B cell (primary cell): ENCODE results near the gene SYT14. TPM values are rescaled to one million over a fixed set of nuclear protein-coding genes. Genes with fewer than 3 reads are reported as not detected.

ENCODE experiments used
- ATAC-seq: fragments of 200-7000 bp; cut with Tn5 transposase; one replicate; pipeline ENCODE4 v1.10.0; 2021; ENCODE audit warnings: low read depth, mild to moderate bottlenecking, moderate number of reproducible peaks, moderate library complexity
- CTCF ChIA-PET: fragments of 350-600 bp; sonication (Branson Sonifier 250); formaldehyde crosslinking; loops from one replicate; lab custom pipeline; 2021; ENCODE audit warnings: antibody characterized with exemption, inconsistent platforms; lab: Charles Lee
- POLR2A ChIA-PET: fragments of 350-600 bp; sonication (Branson Sonifier 250); formaldehyde crosslinking; loops from one replicate; lab custom pipeline; 2021; ENCODE audit warnings: antibody characterized with exemption; lab: Charles Lee
- DNase-seq: peaks from one replicate; pipeline ENCODE4 v3.0.0; 2013
- H2AFZ ChIP-seq: 2 replicates; pipeline ENCODE4 v1.6.1; 2012; ENCODE audit warnings: mild to moderate bottlenecking, low read depth, low read length; ENCODE audit not compliant: insufficient read depth, poor library complexity, severe bottlenecking
- H3K27ac ChIP-seq, 2 donors: 1 replicate in 1 of 2; 2 replicates in 1 of 2; pipeline ENCODE4 v1.5.1; 2012 to 2013; ENCODE audit warnings: low read length in 2 of 2, mild to moderate bottlenecking in 2 of 2, moderate library complexity in 1 of 2
- H3K27me3 ChIP-seq, 4 experiments: fragments of 200-600 bp in 1 of 4; sonication (generic) in 1 of 4; replicated peaks in 1 of 4; 1 replicate in 2 of 4; 2 replicates in 2 of 4; pipeline versions ENCODE4 v1.6.1 to v1.7.0; 2013 to 2016; ENCODE audit warnings: low read length in 3 of 4, mild to moderate bottlenecking in 2 of 4, mixed read lengths in 1 of 4, moderate library complexity in 1 of 4; ENCODE audit not compliant: insufficient read depth in 4 of 4, control insufficient read depth in 3 of 4; ENCODE audit errors: control extremely low read depth in 1 of 4
- H3K36me3 ChIP-seq, 2 experiments: replicated peaks in 1 of 2; 1 replicate in 1 of 2; 2 replicates in 1 of 2; pipeline versions ENCODE4 v1.6.1 to v1.7.1; 2013; ENCODE audit warnings: low read length in 1 of 2; ENCODE audit not compliant: insufficient read depth in 2 of 2, control insufficient read depth in 1 of 2; ENCODE audit errors: control extremely low read depth in 1 of 2, extremely low read depth in 1 of 2
- H3K4me1 ChIP-seq, 2 donors: fragments of 200-600 bp in 1 of 2; sonication (generic) in 1 of 2; 1 replicate in 1 of 2; 2 replicates in 1 of 2; pipeline versions ENCODE4 v1.5.1 to v1.6.1; 2013 to 2017; ENCODE audit warnings: low read length in 2 of 2; ENCODE audit not compliant: control insufficient read depth in 2 of 2, insufficient read depth in 2 of 2
- H3K4me2 ChIP-seq: replicated peaks from 2 replicates; pipeline ENCODE3; 2012; ENCODE audit warnings: mild to moderate bottlenecking, low read depth, low read length; ENCODE audit not compliant: poor library complexity, severe bottlenecking
- H3K4me3 ChIP-seq, 5 experiments: fragments of 200-600 bp in 1 of 5; sonication (generic) in 1 of 5; 1 replicate in 3 of 5; 2 replicates in 2 of 5; pipeline versions ENCODE4 v1.5.1 to v1.7.0; 2011 to 2016; ENCODE audit warnings: low read length in 4 of 5, mild to moderate bottlenecking in 4 of 5, low read depth in 2 of 5, control low read depth in 1 of 5, moderate library complexity in 1 of 5; ENCODE audit not compliant: insufficient read depth in 1 of 5; ENCODE audit errors: control extremely low read depth in 1 of 5, extremely low read depth in 1 of 5
- H3K79me2 ChIP-seq: fragments of 200-600 bp; sonication (generic); one replicate; pipeline ENCODE4 v1.6.0; 2016; ENCODE audit warnings: low read length; ENCODE audit not compliant: control insufficient read depth, insufficient read depth
- H3K9ac ChIP-seq: fragments of 200-600 bp; sonication (generic); 2 replicates; pipeline ENCODE4 v1.6.1; 2017; ENCODE audit warnings: mild to moderate bottlenecking, low read length, moderate library complexity
- H3K9me3 ChIP-seq, 3 donors: one replicate each; pipeline versions ENCODE4 v1.6.1 to v1.7.1; 2013; ENCODE audit warnings: low read length in 2 of 3; ENCODE audit not compliant: control insufficient read depth in 2 of 3, insufficient read depth in 1 of 3; ENCODE audit errors: control extremely low read depth in 1 of 3
- H4K20me1 ChIP-seq: 2 replicates; pipeline ENCODE4 v1.6.0; 2012; ENCODE audit warnings: mild to moderate bottlenecking, low read length; ENCODE audit not compliant: insufficient read depth, control insufficient read depth, poor library complexity, severe bottlenecking
- H3K27ac Mint-ChIP-seq: one replicate; pipeline ENCODE4 v1.8.0; 2021; ENCODE audit warnings: mixed read lengths
- H3K27me3 Mint-ChIP-seq: one replicate; pipeline ENCODE4 v1.8.0; 2021; ENCODE audit warnings: mixed read lengths
- H3K4me1 Mint-ChIP-seq: one replicate; pipeline ENCODE4 v1.8.0; 2021; ENCODE audit warnings: mixed read lengths
- H3K4me3 Mint-ChIP-seq: one replicate; pipeline ENCODE4 v1.8.0; 2021; ENCODE audit warnings: mixed read lengths
- H3K9me3 Mint-ChIP-seq: one replicate; pipeline ENCODE4 v1.8.0; 2022; ENCODE audit warnings: mixed read lengths; ENCODE audit not compliant: insufficient read depth
- CTCF ChIP-seq: fragments of 200-600 bp; IDR thresholded peaks from one replicate; pipeline ENCODE4 v1.8.0; 2022; ENCODE audit warnings: antibody characterized with exemption, mild to moderate bottlenecking
- EZH2 ChIP-seq: IDR thresholded peaks from 2 replicates; pipeline ENCODE4 v1.6.1; 2012; ENCODE audit warnings: borderline replicate concordance, low read depth, mild to moderate bottlenecking, moderate library complexity, low read length; ENCODE audit not compliant: insufficient read depth, poor library complexity, severe bottlenecking
- WGBS: methylation state at CpG from one replicate; pipeline ENCODE4 v1.1.5; 2013; ENCODE audit warnings: missing lambda C conversion rate; ENCODE audit not compliant: insufficient coverage; 5-methylcytosine and 5-hydroxymethylcytosine counted together
- intact Hi-C: fragments of 100-400 bp; cut with micrococcal nuclease; formaldehyde crosslinking; loops from one replicate; pipeline ENCODE4 v1.10.0; 2022
- polyA plus RNA-seq: library from polyadenylated mRNA; depleted of rRNA; stranded (reverse); fragments of >200 nt; gene quantifications from 2 replicates; pipeline ENCODE4 v1.2.3, GENCODE V29; 2012
- total RNA-seq, 2 donors: library from RNA; stranded (reverse); fragments of 120-200 nt in 1 of 2; gene quantifications; 1 replicate in 1 of 2; 2 replicates in 1 of 2; pipeline versions ENCODE4 v1.2.3 to v1.2.4, GENCODE V29; 2013 to 2022

Gene SYT14
- total and polyA plus RNA-seq, 2 donors (not counting 1 experiment from before 2014, with no cell fraction given) = not detected

GRCh38 chr1:210061992-210062391 is 124.0 kb downstream of the SYT14 start:
- H3K4me1 ChIP-seq = no peaks in the 10 kb centered on the region
- H3K4me2 ChIP-seq = no peak overlapping the region
- no peak for ATAC-seq
- H3K79me2 ChIP-seq = no peaks in the 10 kb centered on the region
- peaks cover 0 to 2% (median 0%) of the 10 kb centered on the region in 4 experiments for H3K27me3 ChIP-seq
- Mint-ChIP-seq H3K27ac (no peak overlapping the region), H3K4me3 (no peak overlapping the region), H3K9me3 (no peaks in the 10 kb centered on the region), H3K4me1 (no peaks in the 10 kb centered on the region), H3K27me3 (no peaks in the 10 kb centered on the region)
- TF ChIP-seq EZH2 (no peak), CTCF (no peak)
- H3K27ac ChIP-seq = no peak overlapping the region
- no peaks in the 10 kb centered on the region for H3K36me3 ChIP-seq
- WGBS = no CpG with 5 or more reads among the region's 1 CpG
- no peak overlapping the region for H3K4me3 ChIP-seq
- intact Hi-C loops = no loop called here
- ChIA-PET CTCF (no interaction called here), POLR2A (no interaction called here)
- no peaks in the 10 kb centered on the region for H3K9me3 ChIP-seq
- no peak overlapping the region for H3K9ac ChIP-seq
- no peaks in the 10 kb centered on the region for H4K20me1 ChIP-seq
- no peak for DNase-seq
- H2AFZ ChIP-seq = no peak overlapping the region

DNA sequence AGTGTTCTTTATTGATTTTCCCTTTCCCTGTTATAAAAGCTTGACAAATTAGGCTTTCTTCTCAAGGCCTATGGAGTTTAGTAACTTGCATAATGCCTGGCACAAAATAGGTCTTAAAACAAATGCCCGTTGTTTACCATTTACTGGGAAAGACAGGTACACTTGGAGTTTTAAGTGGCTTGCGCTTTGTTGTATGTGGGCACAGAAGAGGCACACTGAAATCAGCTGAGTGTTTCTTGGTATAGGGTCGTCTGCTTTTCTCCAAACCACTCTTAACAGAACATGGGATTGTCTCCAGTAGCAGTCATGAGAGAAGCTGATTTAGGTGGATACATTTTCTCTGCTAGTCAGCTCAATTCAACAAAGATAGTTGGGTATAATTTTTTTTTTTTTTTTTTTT is 132.5 kb downstream of the SYT14 start:
- Histone ChIP-seq H3K4me3 (no peak overlapping the region), H4K20me1 (no peaks in the 10 kb centered on the region), H2AFZ (no peak overlapping the region), H3K9ac (no peak overlapping the region), H3K4me2 (no peak overlapping the region), H3K27me3 (no peaks in the 10 kb centered on the region), H3K79me2 (no peaks in the 10 kb centered on the region), H3K4me1 (no peaks in the 10 kb centered on the region), H3K27ac (no peak overlapping the region), H3K36me3 (no peaks in the 10 kb centered on the region), H3K9me3 (no peaks in the 10 kb centered on the region)
- TF ChIP-seq CTCF (no peak), EZH2 (no peak)
- no peaks in the 10 kb centered on the region for H3K4me1 Mint-ChIP-seq
- ChIA-PET CTCF (no interaction called here), POLR2A (no interaction called here)
- H3K27me3 Mint-ChIP-seq = peaks cover 6% of the 10 kb centered on the region
- no peak for DNase-seq
- 100% methylated on average over 2 of the region's 3 CpGs for WGBS
- H3K9me3 Mint-ChIP-seq = no peaks in the 10 kb centered on the region
- H3K4me3 Mint-ChIP-seq = no peak overlapping the region
- H3K27ac Mint-ChIP-seq = no peak overlapping the region
- intact Hi-C loops = no loop called here
- no peak for ATAC-seq
